ENCODE results near the gene OPCML. TPM values are rescaled to one million over a fixed set of nuclear protein-coding genes. Genes with fewer than 3 reads are reported as not detected.

OPCML gene
- total RNA-seq, 1 donor from 2014 or later, result 1.7 TPM

DNA sequence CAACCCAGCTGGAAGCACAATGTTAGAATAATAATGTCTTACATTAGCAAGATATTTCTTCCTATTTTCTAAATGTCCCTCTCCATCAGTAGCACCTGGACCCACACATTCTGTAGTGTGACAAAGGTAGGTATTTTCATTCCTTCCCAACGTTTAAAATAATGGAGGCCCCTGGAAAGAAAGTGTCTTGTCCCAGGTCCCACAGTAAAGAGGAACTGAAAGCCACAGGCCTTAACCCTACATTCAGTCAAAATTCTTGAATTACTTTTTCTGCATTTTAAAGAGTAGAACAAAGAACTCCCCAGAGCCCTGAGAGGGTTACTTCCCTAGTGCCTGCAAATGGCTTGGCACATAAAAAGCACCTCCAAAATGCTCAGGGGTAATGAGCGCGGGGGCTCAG is 26.3 kb downstream of the OPCML start:
- no peak overlapping the region for H3K27ac Mint-ChIP-seq
- peaks cover 12% of the 10 kb centered on the region for H3K4me1 Mint-ChIP-seq (ENCODE audit: low read depth)

DNA sequence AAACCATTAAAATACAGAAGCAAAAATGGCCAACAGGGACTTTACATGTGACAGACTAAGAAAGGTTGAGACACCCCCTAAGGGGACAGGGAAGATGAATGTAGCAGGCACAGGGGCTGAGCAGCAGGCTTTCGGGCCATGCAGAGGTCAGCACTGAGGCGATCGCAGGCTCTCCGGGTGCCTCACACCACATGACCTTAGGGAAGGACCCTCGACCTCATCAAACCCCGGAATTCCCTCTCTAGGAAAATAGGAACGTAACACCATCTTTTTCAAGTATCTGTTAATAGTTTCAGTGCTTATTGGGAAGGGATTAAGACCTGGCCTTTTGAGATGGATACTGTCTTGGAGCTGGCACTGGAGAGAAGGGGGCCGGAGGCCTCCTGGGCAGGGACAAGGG is 27.4 kb downstream of the OPCML start:
- Mint-ChIP-seq H3K27me3 (peaks cover 20% of the 10 kb centered on the region), H3K9me3 (ENCODE audit: low read depth) (no peaks in the 10 kb centered on the region), H3K4me1 (ENCODE audit: low read depth) (peaks cover 12% of the 10 kb centered on the region), H3K4me3 (ENCODE audit: low read depth) (no peak overlapping the region), H3K36me3 (ENCODE audit: insufficient read depth) (no peaks in the 10 kb centered on the region), H3K27ac (no peak overlapping the region)
- no peak for DNase-seq (ENCODE audit: low spot score, unreplicated experiment)
- TF ChIP-seq, protein P1, sequence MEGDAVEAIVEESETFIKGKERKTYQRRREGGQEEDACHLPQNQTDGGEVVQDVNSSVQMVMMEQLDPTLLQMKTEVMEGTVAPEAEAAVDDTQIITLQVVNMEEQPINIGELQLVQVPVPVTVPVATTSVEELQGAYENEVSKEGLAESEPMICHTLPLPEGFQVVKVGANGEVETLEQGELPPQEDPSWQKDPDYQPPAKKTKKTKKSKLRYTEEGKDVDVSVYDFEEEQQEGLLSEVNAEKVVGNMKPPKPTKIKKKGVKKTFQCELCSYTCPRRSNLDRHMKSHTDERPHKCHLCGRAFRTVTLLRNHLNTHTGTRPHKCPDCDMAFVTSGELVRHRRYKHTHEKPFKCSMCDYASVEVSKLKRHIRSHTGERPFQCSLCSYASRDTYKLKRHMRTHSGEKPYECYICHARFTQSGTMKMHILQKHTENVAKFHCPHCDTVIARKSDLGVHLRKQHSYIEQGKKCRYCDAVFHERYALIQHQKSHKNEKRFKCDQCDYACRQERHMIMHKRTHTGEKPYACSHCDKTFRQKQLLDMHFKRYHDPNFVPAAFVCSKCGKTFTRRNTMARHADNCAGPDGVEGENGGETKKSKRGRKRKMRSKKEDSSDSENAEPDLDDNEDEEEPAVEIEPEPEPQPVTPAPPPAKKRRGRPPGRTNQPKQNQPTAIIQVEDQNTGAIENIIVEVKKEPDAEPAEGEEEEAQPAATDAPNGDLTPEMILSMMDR (IDR thresholded peaks at IDR 0.05; ENCODE audit: unreplicated experiment), result no peak

More for the DNA sequence above, 26.3 kb downstream of the OPCML start:
- peaks cover 17% of the 10 kb centered on the region for H3K27me3 Mint-ChIP-seq
- TF ChIP-seq, protein P1 (IDR thresholded peaks at IDR 0.05; ENCODE audit: unreplicated experiment), result no peak
- H3K4me3 Mint-ChIP-seq (ENCODE audit: low read depth), result no peak overlapping the region
- DNase-seq (ENCODE audit: low spot score, unreplicated experiment), result no peak
- no peaks in the 10 kb centered on the region for H3K9me3 Mint-ChIP-seq (ENCODE audit: low read depth)
- H3K36me3 Mint-ChIP-seq (ENCODE audit: insufficient read depth), result no peaks in the 10 kb centered on the region

DNA sequence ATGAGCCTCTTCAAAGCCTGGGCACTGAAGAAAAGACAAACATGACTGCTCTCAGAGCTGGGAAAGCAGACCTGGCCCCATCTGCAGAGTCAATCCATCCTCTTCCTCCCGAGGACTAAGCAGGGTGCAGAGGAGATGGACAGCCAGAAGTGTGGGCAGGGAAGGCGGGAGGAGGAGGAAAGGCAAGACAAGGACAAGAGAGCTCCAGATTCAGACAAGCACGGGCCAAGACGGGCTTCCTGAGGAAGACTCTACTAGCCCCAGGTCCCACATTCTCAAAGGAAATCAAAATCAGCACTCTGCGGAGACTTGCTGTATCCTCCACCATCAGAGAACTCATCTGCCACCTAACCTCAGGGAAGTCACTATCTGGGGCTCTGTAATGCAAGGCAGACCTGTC is 28.5 kb downstream of the OPCML start:
- no peak for DNase-seq (ENCODE audit: low spot score, unreplicated experiment)
- Mint-ChIP-seq H3K4me1 (ENCODE audit: low read depth) (peaks cover 12% of the 10 kb centered on the region), H3K27ac (no peak overlapping the region), H3K4me3 (ENCODE audit: low read depth) (no peak overlapping the region), H3K9me3 (ENCODE audit: low read depth) (no peaks in the 10 kb centered on the region), H3K36me3 (ENCODE audit: insufficient read depth) (no peaks in the 10 kb centered on the region), H3K27me3 (peaks cover 20% of the 10 kb centered on the region)
- TF ChIP-seq, protein P1 (IDR thresholded peaks at IDR 0.05; ENCODE audit: unreplicated experiment), result no peak

DNA sequence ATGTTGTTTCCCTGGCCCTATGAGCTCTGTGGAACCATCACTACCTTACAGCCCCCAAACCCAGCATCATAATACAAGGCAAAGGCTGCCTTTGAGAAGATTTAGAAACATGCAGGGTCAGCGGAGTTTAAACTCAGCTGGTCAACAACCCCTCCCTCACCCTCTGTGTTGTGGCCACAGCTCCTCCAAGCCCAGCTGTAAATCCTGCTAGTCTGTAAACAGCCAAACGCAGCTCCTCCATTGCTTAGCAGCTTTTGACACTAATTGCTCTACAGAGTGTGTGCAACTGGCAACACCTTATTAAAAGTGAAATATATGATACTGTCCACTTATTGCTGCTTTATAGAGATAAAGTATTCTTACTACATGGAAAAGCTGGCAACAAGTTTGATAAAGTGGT is 29.1 kb downstream of the OPCML start:
- TF ChIP-seq, protein P1 (IDR thresholded peaks at IDR 0.05; ENCODE audit: unreplicated experiment), result no peak
- Mint-ChIP-seq H3K36me3 (ENCODE audit: insufficient read depth) (no peaks in the 10 kb centered on the region), H3K27me3 (peaks cover 20% of the 10 kb centered on the region), H3K4me3 (ENCODE audit: low read depth) (no peak overlapping the region), H3K27ac (no peak overlapping the region), H3K9me3 (ENCODE audit: low read depth) (no peaks in the 10 kb centered on the region), H3K4me1 (ENCODE audit: low read depth) (peaks cover 12% of the 10 kb centered on the region)
- DNase-seq (ENCODE audit: low spot score, unreplicated experiment), result no peak

DNA sequence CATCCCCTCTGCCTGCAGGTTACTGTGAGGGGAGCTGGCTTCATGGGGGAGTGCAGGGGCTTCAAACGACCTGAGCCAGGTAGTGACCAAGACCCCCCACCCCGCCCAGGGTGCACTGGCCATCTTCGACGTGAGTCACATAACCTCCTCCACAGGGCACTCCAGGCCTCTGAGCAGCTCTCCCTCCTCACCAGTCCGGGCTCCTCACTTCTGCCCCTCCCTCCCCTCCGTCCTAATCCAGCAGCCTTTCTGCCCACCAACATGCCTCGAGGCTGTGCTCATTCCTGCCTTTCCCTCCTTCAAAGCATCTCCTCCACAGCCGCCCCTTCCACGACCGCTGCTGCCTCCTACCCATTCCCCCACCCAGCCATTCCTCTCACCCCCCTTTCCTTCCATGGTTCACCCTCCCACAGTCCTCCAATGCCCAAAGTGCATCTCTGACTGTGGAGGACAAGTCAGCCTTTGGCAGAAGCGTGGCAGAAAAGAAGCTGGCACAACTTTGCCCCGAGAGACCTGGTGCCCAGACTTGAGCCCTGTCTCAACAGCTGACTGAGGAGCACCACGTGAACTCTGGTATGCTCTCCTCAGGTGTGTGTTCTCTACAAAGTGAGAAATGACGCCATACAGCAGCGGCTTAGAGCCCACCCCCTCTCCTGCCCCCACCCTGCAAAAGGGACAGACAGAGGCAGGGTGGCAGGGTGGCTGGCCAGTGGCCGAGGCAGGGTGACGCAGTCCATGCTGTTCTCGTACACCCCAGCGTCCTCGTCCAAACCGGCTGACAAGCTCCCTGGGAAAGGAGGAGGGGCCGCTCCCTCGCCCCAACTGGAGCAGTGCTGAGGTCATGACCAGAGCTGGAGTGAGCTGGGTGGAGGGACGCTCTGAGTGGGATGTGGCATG is 30.4 kb downstream of the OPCML start:
- DNase-seq (ENCODE audit: low spot score, unreplicated experiment), result no peak
- H3K4me1 Mint-ChIP-seq (ENCODE audit: low read depth), result peaks cover 11% of the 10 kb centered on the region
- H3K27me3 Mint-ChIP-seq, result peaks cover 24% of the 10 kb centered on the region

More for the DNA sequence above, 30.4 kb downstream of the OPCML start:
- Mint-ChIP-seq H3K36me3 (ENCODE audit: insufficient read depth) (no peaks in the 10 kb centered on the region), H3K27ac (no peak overlapping the region), H3K9me3 (ENCODE audit: low read depth) (no peaks in the 10 kb centered on the region), H3K4me3 (ENCODE audit: low read depth) (no peak overlapping the region)
- TF ChIP-seq, protein P1 (IDR thresholded peaks at IDR 0.05; ENCODE audit: unreplicated experiment), result no peak
